NT2/D1 (cell line): ENCODE measurements around the gene NAIF1.

Experiments used
- SUZ12 ChIP-seq: IDR thresholded peaks from 2 replicates; pipeline ENCODE4 v1.6.1; 2011; ENCODE audit not compliant: insufficient read length, insufficient read depth; ENCODE audit errors: extremely low read depth
- YY1 ChIP-seq: IDR thresholded peaks from 2 replicates; pipeline ENCODE4 v1.6.1; 2011; ENCODE audit not compliant: insufficient read length, insufficient read depth
- ZNF274 ChIP-seq: IDR thresholded peaks from 2 replicates; pipeline ENCODE4 v1.6.1; 2011; ENCODE audit warnings: mild to moderate bottlenecking, low read depth, low read length

DNA sequence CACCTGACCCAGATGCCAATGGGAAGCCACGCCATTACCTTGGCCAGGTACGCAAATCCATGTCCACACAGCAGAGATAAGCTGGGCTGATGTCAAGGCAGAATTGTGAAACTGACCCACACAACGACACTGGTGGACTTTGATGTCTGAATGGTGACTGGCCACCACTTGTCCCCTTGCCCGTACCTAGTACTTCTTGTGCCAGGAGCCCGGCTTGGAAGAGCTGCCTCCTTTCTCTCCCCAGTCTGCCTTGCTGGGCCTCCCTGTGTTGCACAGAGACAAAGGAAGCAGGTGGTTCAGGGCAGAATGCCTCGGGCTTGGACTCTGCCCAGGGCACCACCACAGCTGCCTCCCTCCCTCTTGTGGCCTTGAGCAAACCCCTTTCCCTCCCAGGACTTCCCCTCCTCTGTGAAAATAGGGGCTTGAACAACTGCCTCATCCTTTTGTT lies 37.1 kb upstream of the NAIF1 start:
- no peak for TF ChIP-seq YY1
- TF ChIP-seq ZNF274 = no peak
- TF ChIP-seq SUZ12 = no peak
